ENCODE results near the gene PEAK1.

- TF ChIP-seq POLR2AphosphoS5 (IDR thresholded peaks at IDR 0.05; ENCODE audit: low read depth) = no peak
- no peak for TF ChIP-seq CTCF (IDR thresholded peaks at IDR 0.05; ENCODE audit: insufficient read depth, low read length)
- no peak for TF ChIP-seq REST (IDR thresholded peaks at IDR 0.05; ENCODE audit: insufficient replicate concordance, low read depth)
- TF ChIP-seq SPI1 (IDR thresholded peaks at IDR 0.05; ENCODE audit: borderline replicate concordance, low read depth) = no peak
- TF ChIP-seq GABPA (IDR thresholded peaks at IDR 0.05; ENCODE audit: low read depth) = no peak
Observed at GRCh38 chr15:77358545-77359240, 61.2 kb downstream of the PEAK1 start.
